ENCODE results near the gene PAEP. TPM values are rescaled to one million over a fixed set of nuclear protein-coding genes. Genes with fewer than 3 reads are reported as not detected.

PAEP gene
- total RNA-seq, 1 donor from 2014 or later: not detected

DNA sequence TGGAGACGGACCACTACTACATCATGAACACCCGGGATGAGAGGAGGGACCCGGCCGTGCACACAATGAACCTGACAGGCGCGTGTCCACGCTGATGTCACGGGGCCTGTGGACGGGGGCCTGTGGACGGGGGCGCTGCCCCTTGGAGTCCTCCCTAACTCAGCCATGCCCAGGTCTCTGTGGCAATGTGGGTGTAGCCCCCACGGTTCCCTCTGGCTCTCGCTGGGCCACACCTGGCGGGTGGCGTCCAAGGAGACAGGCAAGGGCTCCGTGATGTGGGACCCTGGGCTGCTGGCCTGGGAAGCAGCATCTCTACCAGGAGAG lies 22.1 kb downstream of the PAEP start:
- Mint-ChIP-seq H3K4me3 (no peak overlapping the region), H3K27me3 (no peaks in the 10 kb centered on the region), H3K4me1 (no peaks in the 10 kb centered on the region), H3K27ac (no peak overlapping the region), H3K36me3 (ENCODE audit: low read depth) (no peaks in the 10 kb centered on the region), H3K9me3 (no peaks in the 10 kb centered on the region)
- intact Hi-C loops (cut with micrococcal nuclease): no loop called here
- no peak for DNase-seq

GRCh38 chr9:135584371-135584770 lies 22.8 kb downstream of the PAEP start:
- no peaks in the 10 kb centered on the region for H3K4me1 Mint-ChIP-seq
- no peaks in the 10 kb centered on the region for H3K27me3 Mint-ChIP-seq
- no peak for DNase-seq
- no peaks in the 10 kb centered on the region for H3K36me3 Mint-ChIP-seq (ENCODE audit: low read depth)
- H3K27ac Mint-ChIP-seq: no peak overlapping the region
- intact Hi-C loops (cut with micrococcal nuclease): no loop called here
- no peak overlapping the region for H3K4me3 Mint-ChIP-seq
- no peaks in the 10 kb centered on the region for H3K9me3 Mint-ChIP-seq

DNA sequence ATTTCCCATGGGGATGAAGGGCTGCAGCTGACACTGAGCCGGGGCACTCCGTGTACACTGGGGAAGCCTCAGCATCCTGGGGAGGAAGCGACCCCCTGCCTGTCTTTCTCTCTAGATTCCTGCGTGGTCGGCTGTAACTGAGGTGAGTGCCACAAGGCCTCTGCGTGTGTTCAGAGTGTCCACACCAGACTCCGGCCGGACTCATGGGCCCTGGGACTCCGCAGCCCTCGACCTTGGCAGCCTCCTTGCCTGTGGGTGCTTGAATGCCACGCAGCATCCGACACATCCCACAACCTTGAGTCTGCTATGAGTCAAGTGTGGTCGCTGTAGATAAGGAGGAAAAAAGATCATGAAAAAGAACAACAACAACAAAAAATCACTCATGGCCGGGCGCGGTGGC lies 23.4 kb downstream of the PAEP start:
- H3K27ac Mint-ChIP-seq: no peak overlapping the region
- H3K36me3 Mint-ChIP-seq (ENCODE audit: low read depth): no peaks in the 10 kb centered on the region
- intact Hi-C loops (cut with micrococcal nuclease): no loop called here
- no peak for DNase-seq
- H3K27me3 Mint-ChIP-seq: no peaks in the 10 kb centered on the region
- no peaks in the 10 kb centered on the region for H3K4me1 Mint-ChIP-seq
- no peaks in the 10 kb centered on the region for H3K9me3 Mint-ChIP-seq
- no peak overlapping the region for H3K4me3 Mint-ChIP-seq

DNA sequence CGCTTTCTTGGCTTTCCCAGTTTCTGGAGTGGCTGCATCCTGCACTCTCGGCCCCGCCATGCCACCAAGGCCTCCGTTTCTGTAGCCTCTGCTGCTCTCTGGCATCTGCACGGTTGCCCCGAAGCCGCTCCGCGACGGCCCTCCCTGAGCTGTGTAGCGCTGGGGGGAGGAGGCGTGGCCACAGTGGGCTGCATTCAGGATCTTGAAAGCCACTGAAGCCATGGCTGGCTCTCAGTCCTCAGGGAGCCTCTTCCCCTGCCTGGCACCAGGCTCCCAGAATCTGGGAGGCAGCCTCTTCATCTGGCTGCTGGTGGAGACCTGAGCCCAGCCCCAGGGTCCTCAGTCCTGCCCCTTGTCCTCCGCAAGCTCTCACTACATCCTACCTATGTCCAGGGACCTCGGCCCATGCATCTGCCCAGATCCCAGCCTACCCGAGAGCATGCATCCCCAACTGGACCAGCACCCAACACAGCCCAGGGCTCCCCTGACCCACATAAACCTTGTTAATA lies 25.1 kb downstream of the PAEP start:
- Mint-ChIP-seq H3K9me3 (no peaks in the 10 kb centered on the region), H3K4me3 (no peak overlapping the region), H3K27ac (no peak overlapping the region), H3K4me1 (no peaks in the 10 kb centered on the region), H3K27me3 (no peaks in the 10 kb centered on the region), H3K36me3 (ENCODE audit: low read depth) (no peaks in the 10 kb centered on the region)
- intact Hi-C loops (cut with micrococcal nuclease): no loop called here
- no peak for DNase-seq

DNA sequence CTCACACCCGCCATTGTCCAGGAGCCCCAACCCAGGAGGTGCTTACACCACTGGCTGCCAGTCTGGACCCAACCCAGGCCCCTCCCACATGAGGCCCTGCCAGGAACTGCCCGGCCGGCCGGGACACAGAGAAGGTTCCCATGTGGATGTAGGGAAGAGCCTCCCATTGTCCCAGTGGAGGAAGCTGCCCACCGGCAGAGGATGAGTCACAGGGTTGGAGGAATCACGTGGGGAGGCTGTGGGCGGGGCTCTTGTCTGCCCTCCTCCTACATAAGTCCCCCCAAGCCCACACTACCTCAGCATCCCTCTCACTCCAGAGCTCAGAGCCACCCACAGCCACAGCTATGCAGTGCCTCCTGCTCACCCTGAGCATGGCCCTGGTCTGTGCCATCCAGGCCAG lies 26.1 kb downstream of the PAEP start:
- no peak overlapping the region for H3K4me3 Mint-ChIP-seq
- H3K4me1 Mint-ChIP-seq: no peaks in the 10 kb centered on the region
- no peak for DNase-seq
- no peaks in the 10 kb centered on the region for H3K27me3 Mint-ChIP-seq
- H3K27ac Mint-ChIP-seq: no peak overlapping the region
- intact Hi-C loops (cut with micrococcal nuclease): no loop called here
- no peaks in the 10 kb centered on the region for H3K36me3 Mint-ChIP-seq (ENCODE audit: low read depth)
- no peaks in the 10 kb centered on the region for H3K9me3 Mint-ChIP-seq

GRCh38 chr9:135588371-135588770 lies 26.8 kb downstream of the PAEP start:
- H3K4me3 Mint-ChIP-seq: no peak overlapping the region
- H3K9me3 Mint-ChIP-seq: no peaks in the 10 kb centered on the region
- DNase-seq: no peak
- H3K27ac Mint-ChIP-seq: no peak overlapping the region
- no peaks in the 10 kb centered on the region for H3K4me1 Mint-ChIP-seq
- no peaks in the 10 kb centered on the region for H3K36me3 Mint-ChIP-seq (ENCODE audit: low read depth)
- no peaks in the 10 kb centered on the region for H3K27me3 Mint-ChIP-seq
- intact Hi-C loops (cut with micrococcal nuclease): no loop called here

- Mint-ChIP-seq H3K4me3 (no peak overlapping the region), H3K4me1 (no peaks in the 10 kb centered on the region), H3K36me3 (ENCODE audit: low read depth) (no peaks in the 10 kb centered on the region), H3K27ac (no peak overlapping the region), H3K9me3 (no peaks in the 10 kb centered on the region), H3K27me3 (no peaks in the 10 kb centered on the region)
- intact Hi-C loops (cut with micrococcal nuclease): no loop called here
- DNase-seq: no peak
These were observed 27.5 kb downstream of the PAEP start for GRCh38 chr9:135588886-135589595.

GRCh38 chr9:135589596-135590485 lies 28.3 kb downstream of the PAEP start:
- Mint-ChIP-seq H3K4me1 (no peaks in the 10 kb centered on the region), H3K27ac (no peak overlapping the region)
- no peak for DNase-seq

DNA sequence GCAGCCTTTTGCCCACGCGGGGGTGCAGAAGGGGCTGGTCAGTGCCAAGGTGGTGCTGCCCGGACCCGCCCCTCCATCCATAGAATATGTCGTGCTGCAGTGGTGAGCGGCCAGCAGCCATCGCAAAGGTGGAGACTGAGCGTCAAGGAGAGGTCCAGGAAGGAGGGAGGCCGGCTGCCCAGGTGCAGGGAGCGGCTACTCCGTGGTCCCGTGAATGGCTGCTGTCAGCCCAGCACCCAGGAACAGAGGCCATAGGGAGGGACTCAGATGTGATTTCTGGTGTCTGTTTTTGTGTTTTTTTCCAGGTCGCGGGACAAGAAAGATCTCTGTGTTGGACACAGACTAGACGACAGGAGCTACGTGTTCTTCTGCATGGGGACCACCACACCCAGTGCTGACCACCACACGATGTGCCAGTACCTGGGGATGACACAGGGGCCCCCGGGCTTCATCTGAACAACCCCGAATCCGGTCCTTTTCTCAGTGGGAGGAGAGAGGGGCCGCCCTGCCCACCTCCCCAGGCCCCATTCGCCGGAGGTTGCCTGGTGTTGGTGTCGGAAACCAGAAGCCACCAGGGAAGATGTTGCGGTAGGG lies 29.0 kb downstream of the PAEP start:
- peaks cover 2% of the 10 kb centered on the region for H3K27me3 Mint-ChIP-seq
- intact Hi-C loops (cut with micrococcal nuclease): no loop called here
- no peaks in the 10 kb centered on the region for H3K4me1 Mint-ChIP-seq
- H3K4me3 Mint-ChIP-seq: no peak overlapping the region
- no peak overlapping the region for H3K27ac Mint-ChIP-seq
- no peaks in the 10 kb centered on the region for H3K9me3 Mint-ChIP-seq
- DNase-seq: no peak
- no peaks in the 10 kb centered on the region for H3K36me3 Mint-ChIP-seq (ENCODE audit: low read depth)

More at GRCh38 chr9:135589596-135590485, 28.3 kb downstream of the PAEP start:
- H3K9me3 Mint-ChIP-seq: no peaks in the 10 kb centered on the region
- peaks cover under 1% of the 10 kb centered on the region for H3K27me3 Mint-ChIP-seq
- no peaks in the 10 kb centered on the region for H3K36me3 Mint-ChIP-seq (ENCODE audit: low read depth)
- H3K4me3 Mint-ChIP-seq: no peak overlapping the region
- intact Hi-C loops (cut with micrococcal nuclease): no loop called here

DNA sequence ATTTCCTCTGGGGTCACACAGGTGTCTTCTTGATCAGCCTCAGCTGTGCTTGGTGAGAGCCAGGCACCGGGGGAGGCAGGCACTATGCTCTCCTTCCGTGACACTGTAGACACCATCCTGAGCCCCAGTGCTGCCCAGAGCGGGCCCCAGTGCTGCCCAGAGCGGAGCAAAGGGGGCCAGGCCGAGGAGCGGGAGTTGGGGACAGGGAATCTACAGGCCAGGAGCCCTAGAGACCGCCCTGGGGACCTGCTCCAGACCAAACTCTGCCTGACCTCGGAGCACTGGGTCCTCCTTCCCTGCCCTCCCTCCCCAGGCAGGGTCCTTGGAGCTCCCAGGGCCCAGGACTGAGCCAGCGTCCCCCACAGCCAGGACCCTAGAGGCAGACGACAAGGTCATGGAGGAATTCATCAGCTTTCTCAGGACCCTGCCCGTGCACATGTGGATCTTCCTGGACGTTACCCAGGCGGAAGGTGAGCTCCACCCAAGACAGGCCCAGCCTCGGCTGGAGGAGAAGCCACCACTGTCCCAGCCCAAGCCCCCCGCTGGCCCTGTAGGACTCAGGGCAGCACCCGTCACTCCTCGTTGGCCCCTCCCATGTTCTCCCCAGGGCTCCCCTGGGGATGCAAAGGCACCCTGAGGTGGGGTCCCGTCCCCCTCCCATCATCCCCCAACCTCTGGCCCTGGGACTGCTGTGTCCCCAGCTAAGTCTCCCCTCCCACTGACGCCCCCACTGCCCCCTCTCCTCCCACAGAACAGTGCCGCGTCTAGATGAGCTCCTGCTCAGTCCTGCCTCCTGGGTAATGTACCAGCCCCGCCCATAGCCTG lies 30.2 kb downstream of the PAEP start:
- H3K27me3 Mint-ChIP-seq: peaks cover 2% of the 10 kb centered on the region
- no peak overlapping the region for H3K27ac Mint-ChIP-seq
- no peaks in the 10 kb centered on the region for H3K4me1 Mint-ChIP-seq
- intact Hi-C loops (cut with micrococcal nuclease): no loop called here
- DNase-seq: no peak
- H3K4me3 Mint-ChIP-seq: no peak overlapping the region
- no peaks in the 10 kb centered on the region for H3K36me3 Mint-ChIP-seq (ENCODE audit: low read depth)
- H3K9me3 Mint-ChIP-seq: no peaks in the 10 kb centered on the region

GRCh38 chr9:135592331-135592590 lies 30.7 kb downstream of the PAEP start:
- H3K27ac Mint-ChIP-seq: no peak overlapping the region
- intact Hi-C loops (cut with micrococcal nuclease): no loop called here

DNA sequence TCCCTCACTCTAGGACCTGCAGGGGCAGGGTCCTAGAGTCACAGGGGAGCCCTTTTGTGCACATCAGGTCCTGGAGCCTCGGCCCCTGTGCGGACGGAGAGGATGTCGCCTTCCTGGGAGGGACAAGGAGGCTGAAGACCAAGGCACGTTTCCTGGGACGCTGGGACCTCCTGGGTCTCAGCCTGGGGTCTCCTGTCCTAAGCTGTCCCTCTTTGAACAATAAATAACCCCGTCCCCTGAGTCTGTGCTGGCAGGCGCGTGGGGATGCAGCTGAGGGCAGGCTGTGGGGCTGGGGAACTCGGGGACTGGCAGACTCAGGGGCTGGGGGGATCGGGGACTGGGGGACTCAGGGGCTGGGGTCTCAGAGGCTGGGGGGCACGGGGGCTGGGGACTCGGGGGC lies 31.1 kb downstream of the PAEP start:
- H3K9me3 Mint-ChIP-seq: no peaks in the 10 kb centered on the region
- no peaks in the 10 kb centered on the region for H3K36me3 Mint-ChIP-seq (ENCODE audit: low read depth)
- no peak overlapping the region for H3K27ac Mint-ChIP-seq
- DNase-seq: no peak
- intact Hi-C loops (cut with micrococcal nuclease): no loop called here
- H3K4me3 Mint-ChIP-seq: no peak overlapping the region
- no peaks in the 10 kb centered on the region for H3K4me1 Mint-ChIP-seq
- peaks cover 2% of the 10 kb centered on the region for H3K27me3 Mint-ChIP-seq

More at GRCh38 chr9:135592331-135592590, 30.7 kb downstream of the PAEP start:
- no peak for DNase-seq
- H3K36me3 Mint-ChIP-seq (ENCODE audit: low read depth): no peaks in the 10 kb centered on the region
- H3K4me3 Mint-ChIP-seq: no peak overlapping the region
- H3K9me3 Mint-ChIP-seq: no peaks in the 10 kb centered on the region
- H3K27me3 Mint-ChIP-seq: peaks cover 2% of the 10 kb centered on the region
- no peaks in the 10 kb centered on the region for H3K4me1 Mint-ChIP-seq

- no peak overlapping the region for H3K4me3 Mint-ChIP-seq
- no peak overlapping the region for H3K27ac Mint-ChIP-seq
- intact Hi-C loops (cut with micrococcal nuclease): no loop called here
- H3K36me3 Mint-ChIP-seq (ENCODE audit: low read depth): no peaks in the 10 kb centered on the region
- no peaks in the 10 kb centered on the region for H3K4me1 Mint-ChIP-seq
- H3K27me3 Mint-ChIP-seq: peaks cover 14% of the 10 kb centered on the region
- H3K9me3 Mint-ChIP-seq: no peaks in the 10 kb centered on the region
- no peak for DNase-seq
These were observed 34.7 kb downstream of the PAEP start for GRCh38 chr9:135596211-135596610.
